ENCODE results near the gene TRIM65.

GRCh38 chr17:75940727-75941441, 44.1 kb upstream of the TRIM65 start, which contains the start of gene FBF1:
- TF ChIP-seq, protein P1, sequence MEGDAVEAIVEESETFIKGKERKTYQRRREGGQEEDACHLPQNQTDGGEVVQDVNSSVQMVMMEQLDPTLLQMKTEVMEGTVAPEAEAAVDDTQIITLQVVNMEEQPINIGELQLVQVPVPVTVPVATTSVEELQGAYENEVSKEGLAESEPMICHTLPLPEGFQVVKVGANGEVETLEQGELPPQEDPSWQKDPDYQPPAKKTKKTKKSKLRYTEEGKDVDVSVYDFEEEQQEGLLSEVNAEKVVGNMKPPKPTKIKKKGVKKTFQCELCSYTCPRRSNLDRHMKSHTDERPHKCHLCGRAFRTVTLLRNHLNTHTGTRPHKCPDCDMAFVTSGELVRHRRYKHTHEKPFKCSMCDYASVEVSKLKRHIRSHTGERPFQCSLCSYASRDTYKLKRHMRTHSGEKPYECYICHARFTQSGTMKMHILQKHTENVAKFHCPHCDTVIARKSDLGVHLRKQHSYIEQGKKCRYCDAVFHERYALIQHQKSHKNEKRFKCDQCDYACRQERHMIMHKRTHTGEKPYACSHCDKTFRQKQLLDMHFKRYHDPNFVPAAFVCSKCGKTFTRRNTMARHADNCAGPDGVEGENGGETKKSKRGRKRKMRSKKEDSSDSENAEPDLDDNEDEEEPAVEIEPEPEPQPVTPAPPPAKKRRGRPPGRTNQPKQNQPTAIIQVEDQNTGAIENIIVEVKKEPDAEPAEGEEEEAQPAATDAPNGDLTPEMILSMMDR (IDR thresholded peaks at IDR 0.05; ENCODE audit: insufficient read depth, low read length): no peak
- TF ChIP-seq SPI1 (IDR thresholded peaks at IDR 0.05; ENCODE audit: borderline replicate concordance, low read depth) (no peak), POLR2AphosphoS5 (IDR thresholded peaks at IDR 0.05; ENCODE audit: low read depth) (peak; percentile 86)

All from HL-60 (cell line).